SK-N-SH treated with all-trans-retinoic acid at 6 μM for 48 hours (cell line): ENCODE results near the gene CLTB.

Source experiments
- ATAC-seq: fragments of 200-7000 bp; cut with Tn5 transposase; 3 replicates; pipeline ENCODE4 v1.9.1; 2020; ENCODE audit warnings: mild to moderate bottlenecking, moderate library complexity
- ARNTL ChIP-seq: fragments of 450-650 bp; formaldehyde crosslinking; IDR thresholded peaks from 2 replicates; pipeline ENCODE4 v1.5.0; 2020; ENCODE audit warnings: low read depth, mild to moderate bottlenecking, moderate library complexity, borderline replicate concordance
- BACH2 ChIP-seq: fragments of 250-450 bp; sonication (Bioruptor Pico); IDR thresholded peaks from 2 replicates; pipeline ENCODE4 v1.9.0; 2021; ENCODE audit warnings: mild to moderate bottlenecking, borderline replicate concordance
- CREB5 ChIP-seq: fragments of 250-450 bp; sonication (Bioruptor Pico); IDR thresholded peaks from 2 replicates; pipeline ENCODE4 v1.5.1; 2020; ENCODE audit warnings: low read depth, mild to moderate bottlenecking, moderate library complexity
- CSDC2 ChIP-seq: fragments of 250-450 bp; sonication (Bioruptor Pico); IDR thresholded peaks from 2 replicates; pipeline ENCODE4 v1.5.0; 2020; ENCODE audit warnings: mild to moderate bottlenecking, moderate library complexity
- CSRNP3 ChIP-seq: fragments of 250-450 bp; sonication (Bioruptor Pico); IDR thresholded peaks from 2 replicates; pipeline ENCODE4 v1.5.1; 2021; ENCODE audit warnings: mild to moderate bottlenecking, moderate library complexity
- ESRRG ChIP-seq: fragments of 250-450 bp; sonication (Bioruptor Pico); IDR thresholded peaks from 2 replicates; pipeline ENCODE4 v1.6.1; 2021; ENCODE audit warnings: mild to moderate bottlenecking
- GLIS3 ChIP-seq: fragments of 250-450 bp; sonication (Bioruptor Pico); IDR thresholded peaks from 2 replicates; pipeline ENCODE4 v1.5.0; 2020; ENCODE audit warnings: mild to moderate bottlenecking, moderate library complexity
- ISL1 ChIP-seq: fragments of 250-450 bp; sonication (Bioruptor Pico); IDR thresholded peaks from 2 replicates; pipeline ENCODE4 v2.1.2; 2022; ENCODE audit warnings: mild to moderate bottlenecking, moderate library complexity
- OSR1 ChIP-seq: fragments of 250-450 bp; sonication (Bioruptor Pico); IDR thresholded peaks from 2 replicates; pipeline ENCODE4 v1.8.0; 2022; ENCODE audit warnings: moderate library complexity, mild to moderate bottlenecking, inconsistent platforms
- PATZ1 ChIP-seq: fragments of 250-450 bp; sonication (Bioruptor Pico); IDR thresholded peaks from 2 replicates; pipeline ENCODE4 v1.8.0; 2020; ENCODE audit warnings: mild to moderate bottlenecking, moderate library complexity, borderline replicate concordance
- POU6F1 ChIP-seq: fragments of 250-450 bp; sonication (Bioruptor Pico); IDR thresholded peaks from 2 replicates; pipeline ENCODE4 v1.8.0; 2021; ENCODE audit warnings: low read depth, mild to moderate bottlenecking, moderate library complexity, borderline replicate concordance
- PPARA ChIP-seq: fragments of 250-450 bp; sonication (Bioruptor Pico); IDR thresholded peaks from 2 replicates; pipeline ENCODE4 v1.5.0; 2020; ENCODE audit warnings: mild to moderate bottlenecking, borderline replicate concordance
- RARB ChIP-seq: fragments of 250-450 bp; sonication (Bioruptor Pico); IDR thresholded peaks from 2 replicates; pipeline ENCODE4 v1.8.0; 2021; ENCODE audit warnings: mild to moderate bottlenecking, moderate library complexity
- SNAI2 ChIP-seq: fragments of 250-450 bp; sonication (Bioruptor Pico); IDR thresholded peaks from 2 replicates; pipeline ENCODE4 v1.5.0; 2020; ENCODE audit warnings: mild to moderate bottlenecking, moderate library complexity
- TOX ChIP-seq: fragments of 250-450 bp; sonication (Bioruptor Pico); IDR thresholded peaks from 2 replicates; pipeline ENCODE4 v1.8.0; 2021; ENCODE audit warnings: mild to moderate bottlenecking, moderate library complexity, borderline replicate concordance
- TSHZ2 ChIP-seq: fragments of 250-450 bp; sonication (Bioruptor Pico); IDR thresholded peaks from 2 replicates; pipeline ENCODE4 v1.5.0; 2020; ENCODE audit warnings: mild to moderate bottlenecking, moderate library complexity
- ZC3H10 ChIP-seq: fragments of 250-450 bp; sonication (Bioruptor Pico); IDR thresholded peaks from 2 replicates; pipeline ENCODE4 v1.5.1; 2021; ENCODE audit warnings: mild to moderate bottlenecking, moderate library complexity
- ZFP3 ChIP-seq: fragments of 250-450 bp; sonication (Bioruptor Pico); IDR thresholded peaks from 2 replicates; pipeline ENCODE4 v1.5.0; 2020; ENCODE audit warnings: mild to moderate bottlenecking, moderate library complexity
- ZFP30 ChIP-seq: fragments of 450-650 bp; formaldehyde crosslinking; IDR thresholded peaks from 2 replicates; pipeline ENCODE4 v1.5.0; 2022; ENCODE audit warnings: mild to moderate bottlenecking, moderate library complexity
- ZNF565 ChIP-seq: fragments of 450-650 bp; formaldehyde crosslinking; conservative IDR thresholded peaks from 2 replicates; pipeline ENCODE4 v1.5.0; 2020; ENCODE audit warnings: low read depth, mild to moderate bottlenecking, moderate library complexity
- ZNF70 ChIP-seq: fragments of 450-650 bp; formaldehyde crosslinking; IDR thresholded peaks from 2 replicates; pipeline ENCODE4 v1.5.0; 2020; ENCODE audit warnings: mild to moderate bottlenecking, moderate library complexity
- ZNF8 ChIP-seq: fragments of 450-650 bp; formaldehyde crosslinking; IDR thresholded peaks from 2 replicates; pipeline ENCODE4 v1.5.0; 2020; ENCODE audit warnings: mild to moderate bottlenecking, moderate library complexity

CLTB gene

GRCh38 chr5:176352116-176352878 is 64.0 kb downstream of the CLTB start:
- no peak; the same call in 2 of the 3 replicates for ATAC-seq
- no peak for TF ChIP-seq OSR1 (CRISPR knock-in tag)
- TF ChIP-seq PPARA (CRISPR knock-in tag) = no peak
- no peak for TF ChIP-seq ZC3H10 (CRISPR knock-in tag)
- no peak for TF ChIP-seq ZNF8 (CRISPR knock-in tag)
- no peak for TF ChIP-seq ZFP3 (CRISPR knock-in tag)
- no peak for TF ChIP-seq ZFP30
- no peak for TF ChIP-seq CREB5 (CRISPR knock-in tag)
- TF ChIP-seq POU6F1 (CRISPR knock-in tag) = no peak
- no peak for TF ChIP-seq ZNF70 (CRISPR knock-in tag)
- TF ChIP-seq ISL1 (CRISPR knock-in tag) = no peak
- no peak for TF ChIP-seq GLIS3 (CRISPR knock-in tag)

GRCh38 chr5:176350416-176350815 is 65.9 kb downstream of the CLTB start:
- no peak for ATAC-seq
- no peak for TF ChIP-seq ISL1 (CRISPR knock-in tag)
- no peak for TF ChIP-seq ZFP30
- TF ChIP-seq ZC3H10 (CRISPR knock-in tag) = no peak
- no peak for TF ChIP-seq OSR1 (CRISPR knock-in tag)
- TF ChIP-seq PPARA (CRISPR knock-in tag) = no peak
- no peak for TF ChIP-seq ZNF70 (CRISPR knock-in tag)
- no peak for TF ChIP-seq TSHZ2 (CRISPR knock-in tag)
- TF ChIP-seq SNAI2 = no peak
- no peak for TF ChIP-seq BACH2 (CRISPR knock-in tag)
- no peak for TF ChIP-seq CSDC2
- no peak for TF ChIP-seq ESRRG (CRISPR knock-in tag)
- TF ChIP-seq RARB = no peak
- no peak for TF ChIP-seq ARNTL (CRISPR knock-in tag)
- no peak for TF ChIP-seq PATZ1
- TF ChIP-seq ZNF565 = no peak
- no peak for TF ChIP-seq CSRNP3 (CRISPR knock-in tag)
- no peak for TF ChIP-seq TOX (CRISPR knock-in tag)
